Nephron progenitor cell (in vitro differentiated cells): Measurements from ENCODE around the gene RUBCNL.
"Not testable (repeated sequence)": the region's sequence is repeated elsewhere in the genome, so short reads cannot be mapped to it uniquely, and the experiment has no call there.

Experiments used
- DNase-seq: peaks from one replicate; pipeline ENCODE4 v3.0.0; 2021
- H3K27ac Mint-ChIP-seq: 2 replicates; pipeline ENCODE4 v1.8.0; 2021; ENCODE audit warnings: mild to moderate bottlenecking, moderate library complexity, mixed read lengths
- H3K27me3 Mint-ChIP-seq: 2 replicates; pipeline ENCODE4 v1.8.0; 2021; ENCODE audit warnings: mild to moderate bottlenecking, low read depth, mixed read lengths; ENCODE audit not compliant: poor library complexity
- H3K36me3 Mint-ChIP-seq: 2 replicates; pipeline ENCODE4 v1.8.0; 2021; ENCODE audit warnings: low read depth, mixed read lengths
- H3K4me1 Mint-ChIP-seq: 2 replicates; pipeline ENCODE4 v1.8.0; 2021; ENCODE audit warnings: mixed read lengths
- H3K4me3 Mint-ChIP-seq: 2 replicates; pipeline ENCODE4 v1.8.0; 2021; ENCODE audit warnings: mild to moderate bottlenecking, moderate library complexity, mixed read lengths
- H3K9me3 Mint-ChIP-seq: 2 replicates; pipeline ENCODE4 v1.8.0; 2021; ENCODE audit warnings: mild to moderate bottlenecking, moderate library complexity, mixed read lengths
- TF ChIP-seq, protein P1 (sequence below): fragments of 200-600 bp; sonication (generic); IDR thresholded peaks from 2 replicates; pipeline ENCODE4 v1.5.0; 2021; ENCODE audit warnings: antibody characterized with exemption

RUBCNL gene

DNA sequence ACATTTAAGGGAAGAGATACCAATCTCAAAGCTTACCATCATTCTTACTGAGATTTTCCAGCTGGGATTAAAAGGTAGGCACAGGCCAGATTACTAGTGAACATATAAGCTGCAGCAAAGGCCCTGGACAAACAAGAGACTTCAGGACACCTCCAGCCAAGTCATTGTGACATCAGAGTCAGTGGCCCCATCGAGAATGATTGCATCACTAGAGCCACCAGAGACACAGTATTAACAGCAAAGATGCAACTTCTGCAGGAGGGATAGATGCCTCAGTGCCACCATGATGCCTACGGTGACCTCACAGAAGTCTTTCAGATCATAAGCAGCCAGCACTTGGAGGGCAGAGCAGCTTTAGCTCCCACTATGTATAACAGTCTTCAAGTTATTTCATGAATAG, 8.6 kb downstream of the RUBCNL start:
- TF ChIP-seq, protein P1, sequence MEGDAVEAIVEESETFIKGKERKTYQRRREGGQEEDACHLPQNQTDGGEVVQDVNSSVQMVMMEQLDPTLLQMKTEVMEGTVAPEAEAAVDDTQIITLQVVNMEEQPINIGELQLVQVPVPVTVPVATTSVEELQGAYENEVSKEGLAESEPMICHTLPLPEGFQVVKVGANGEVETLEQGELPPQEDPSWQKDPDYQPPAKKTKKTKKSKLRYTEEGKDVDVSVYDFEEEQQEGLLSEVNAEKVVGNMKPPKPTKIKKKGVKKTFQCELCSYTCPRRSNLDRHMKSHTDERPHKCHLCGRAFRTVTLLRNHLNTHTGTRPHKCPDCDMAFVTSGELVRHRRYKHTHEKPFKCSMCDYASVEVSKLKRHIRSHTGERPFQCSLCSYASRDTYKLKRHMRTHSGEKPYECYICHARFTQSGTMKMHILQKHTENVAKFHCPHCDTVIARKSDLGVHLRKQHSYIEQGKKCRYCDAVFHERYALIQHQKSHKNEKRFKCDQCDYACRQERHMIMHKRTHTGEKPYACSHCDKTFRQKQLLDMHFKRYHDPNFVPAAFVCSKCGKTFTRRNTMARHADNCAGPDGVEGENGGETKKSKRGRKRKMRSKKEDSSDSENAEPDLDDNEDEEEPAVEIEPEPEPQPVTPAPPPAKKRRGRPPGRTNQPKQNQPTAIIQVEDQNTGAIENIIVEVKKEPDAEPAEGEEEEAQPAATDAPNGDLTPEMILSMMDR: no peak
- Mint-ChIP-seq H3K4me1 (peaks cover 12% of the 10 kb centered on the region), H3K9me3 (no peaks in the 10 kb centered on the region), H3K4me3 (no peak overlapping the region), H3K27me3 (peaks cover 5% of the 10 kb centered on the region), H3K36me3 (no peaks in the 10 kb centered on the region), H3K27ac (no peak overlapping the region)
- no peak for DNase-seq

DNA sequence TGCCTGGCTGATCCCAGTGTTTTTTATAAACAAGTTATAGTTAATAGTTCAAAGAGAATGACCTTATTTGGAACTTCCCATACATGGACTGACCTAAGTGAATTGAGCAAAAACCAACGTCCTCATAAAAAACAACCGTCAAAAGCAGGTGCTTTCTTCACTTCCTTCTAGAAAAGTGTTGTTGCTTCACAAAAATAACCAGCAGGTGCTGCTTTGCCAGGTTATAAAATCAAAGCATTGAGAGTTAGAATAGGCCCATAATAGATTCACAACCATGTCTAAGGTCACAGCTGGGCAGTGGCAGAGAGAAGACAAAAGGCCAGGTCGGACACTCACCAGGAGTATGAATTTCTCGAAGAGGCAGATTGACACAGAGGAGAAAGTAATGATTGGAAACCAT, 9.5 kb downstream of the RUBCNL start:
- Mint-ChIP-seq H3K9me3 (no peaks in the 10 kb centered on the region), H3K36me3 (no peaks in the 10 kb centered on the region), H3K27ac (no peak overlapping the region), H3K27me3 (peaks cover 5% of the 10 kb centered on the region), H3K4me3 (no peak overlapping the region), H3K4me1 (peaks cover 19% of the 10 kb centered on the region)
- TF ChIP-seq, protein P1: no peak
- no peak for DNase-seq

DNA sequence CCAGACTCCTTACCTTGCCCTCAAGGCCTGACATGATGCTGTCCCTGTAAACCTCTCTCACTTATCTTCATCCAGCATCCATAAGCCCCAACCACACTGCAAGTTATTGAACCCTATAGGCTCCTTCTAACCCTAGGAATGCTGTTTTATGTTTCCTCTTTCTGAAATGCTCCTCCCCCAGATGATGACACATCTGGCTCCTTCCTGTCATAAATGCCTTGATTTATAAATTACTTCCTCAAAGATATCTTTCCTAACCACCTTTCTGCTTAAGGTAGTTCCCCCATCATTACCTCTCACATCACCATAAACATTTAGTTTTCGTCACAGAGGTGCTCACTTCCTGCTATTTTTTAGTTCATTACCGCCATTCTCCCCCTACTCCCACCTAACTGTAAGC, 12.3 kb downstream of the RUBCNL start:
- no peak for DNase-seq

DNA sequence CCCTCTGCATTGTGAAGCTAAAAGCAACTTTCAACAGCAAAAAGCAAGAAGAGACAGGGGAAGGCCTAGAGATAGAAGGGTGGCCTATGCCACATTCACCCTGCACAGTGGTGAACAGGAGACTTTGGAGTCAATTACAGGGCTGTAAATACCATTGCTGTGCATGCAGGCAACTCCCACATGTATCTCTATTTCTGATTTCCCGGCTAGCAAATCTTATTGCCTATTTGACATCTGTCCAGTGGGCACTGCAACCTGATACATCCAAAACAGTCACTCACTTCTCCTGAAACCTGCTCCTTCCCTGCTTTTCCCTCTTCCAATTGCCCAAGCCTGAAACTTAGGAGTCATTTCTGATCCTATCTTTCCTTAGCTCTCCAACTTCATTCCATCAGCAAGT, 13.4 kb downstream of the RUBCNL start:
- DNase-seq: no peak
- TF ChIP-seq, protein P1: no peak
- Mint-ChIP-seq H3K27ac (peak overlapping the region; percentile 18), H3K36me3 (peaks cover under 1% of the 10 kb centered on the region), H3K9me3 (no peaks in the 10 kb centered on the region), H3K4me1 (peaks cover 40% of the 10 kb centered on the region), H3K4me3 (peak overlapping the region; percentile 1), H3K27me3 (peaks cover 5% of the 10 kb centered on the region)

More for the DNA sequence above, 12.3 kb downstream of the RUBCNL start:
- no peaks in the 10 kb centered on the region for H3K36me3 Mint-ChIP-seq
- H3K27me3 Mint-ChIP-seq: no peaks in the 10 kb centered on the region
- H3K9me3 Mint-ChIP-seq: no peaks in the 10 kb centered on the region
- peaks cover 36% of the 10 kb centered on the region for H3K4me1 Mint-ChIP-seq
- peak overlapping the region; percentile 15 for H3K27ac Mint-ChIP-seq
- no peak overlapping the region for H3K4me3 Mint-ChIP-seq
- TF ChIP-seq, protein P1: no peak

DNA sequence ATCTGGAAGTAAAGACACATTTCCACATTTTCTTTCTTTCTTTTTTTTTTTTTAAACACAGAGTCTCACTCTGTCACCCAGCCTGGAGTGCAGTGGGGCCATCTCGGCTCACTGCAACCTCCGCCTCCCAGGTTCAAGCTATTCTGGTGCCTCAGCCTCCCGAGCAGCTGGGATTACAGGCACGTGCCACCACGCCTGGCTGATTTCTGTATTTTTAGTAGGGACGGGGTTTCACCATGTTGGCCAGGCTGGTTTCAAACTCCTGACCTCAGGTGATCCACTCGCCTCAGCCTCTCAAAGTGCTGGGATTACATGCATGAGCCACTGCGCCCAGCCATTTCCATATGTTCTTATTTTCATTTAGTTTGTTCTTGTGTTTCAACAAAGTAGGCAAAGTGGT, 14.1 kb downstream of the RUBCNL start:
- H3K27ac Mint-ChIP-seq, H3K9me3 Mint-ChIP-seq, H3K36me3 Mint-ChIP-seq, H3K4me3 Mint-ChIP-seq, DNase-seq, H3K27me3 Mint-ChIP-seq: not testable (repeated sequence)
- peaks cover 40% of the 10 kb centered on the region for H3K4me1 Mint-ChIP-seq

DNA sequence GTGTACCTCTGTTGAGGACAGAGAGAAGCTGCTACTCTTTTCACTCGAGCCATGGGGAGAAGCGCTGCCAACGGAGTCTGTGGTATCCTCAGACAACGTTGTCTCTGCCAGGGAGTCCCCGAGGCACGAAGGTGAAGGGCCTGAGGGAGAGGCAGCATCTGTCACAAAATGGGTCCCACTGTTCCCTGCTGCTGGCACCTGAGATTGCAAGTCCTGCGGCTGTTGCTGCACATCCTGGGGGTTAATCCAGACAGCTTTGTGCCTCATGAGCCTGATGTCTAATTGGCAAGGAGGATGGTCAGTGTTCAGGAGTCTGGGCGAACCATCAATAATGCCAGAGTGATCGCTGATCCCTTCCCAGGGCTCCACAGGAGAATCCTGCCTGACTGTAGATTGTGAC, 15.0 kb downstream of the RUBCNL start:
- H3K27ac Mint-ChIP-seq: no peak overlapping the region
- peaks cover 7% of the 10 kb centered on the region for H3K27me3 Mint-ChIP-seq
- no peak overlapping the region for H3K4me3 Mint-ChIP-seq
- peaks cover 40% of the 10 kb centered on the region for H3K4me1 Mint-ChIP-seq
- no peak for DNase-seq
- TF ChIP-seq, protein P1: no peak
- peaks cover 11% of the 10 kb centered on the region for H3K36me3 Mint-ChIP-seq
- no peaks in the 10 kb centered on the region for H3K9me3 Mint-ChIP-seq
